ENCODE data around the gene NAV2. TPM values are rescaled to one million over a fixed set of nuclear protein-coding genes. Genes with fewer than 3 reads are reported as not detected.

Gene NAV2
- total RNA-seq, 4 donors from 2014 or later, result 9.6 to 40.0 (median 23.1) TPM

DNA sequence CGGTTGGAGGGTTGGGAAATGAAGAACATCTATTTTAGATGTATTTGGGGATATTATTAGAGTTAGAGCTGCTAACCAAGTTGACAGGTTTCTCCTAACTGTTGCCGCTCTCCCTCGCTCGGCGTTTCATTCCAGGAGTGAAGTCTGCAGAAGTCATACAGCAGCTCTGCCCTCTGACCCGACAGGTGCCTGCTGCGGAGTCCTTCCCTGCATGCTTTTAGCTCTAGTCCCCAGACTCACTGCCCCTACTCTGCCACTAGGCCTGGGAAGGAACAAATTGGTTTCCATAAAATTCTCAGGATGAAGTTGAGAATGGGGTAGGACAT is 322.7 kb downstream of the NAV2 start:
- H3K27ac ChIP-seq, result no peak overlapping the region

DNA sequence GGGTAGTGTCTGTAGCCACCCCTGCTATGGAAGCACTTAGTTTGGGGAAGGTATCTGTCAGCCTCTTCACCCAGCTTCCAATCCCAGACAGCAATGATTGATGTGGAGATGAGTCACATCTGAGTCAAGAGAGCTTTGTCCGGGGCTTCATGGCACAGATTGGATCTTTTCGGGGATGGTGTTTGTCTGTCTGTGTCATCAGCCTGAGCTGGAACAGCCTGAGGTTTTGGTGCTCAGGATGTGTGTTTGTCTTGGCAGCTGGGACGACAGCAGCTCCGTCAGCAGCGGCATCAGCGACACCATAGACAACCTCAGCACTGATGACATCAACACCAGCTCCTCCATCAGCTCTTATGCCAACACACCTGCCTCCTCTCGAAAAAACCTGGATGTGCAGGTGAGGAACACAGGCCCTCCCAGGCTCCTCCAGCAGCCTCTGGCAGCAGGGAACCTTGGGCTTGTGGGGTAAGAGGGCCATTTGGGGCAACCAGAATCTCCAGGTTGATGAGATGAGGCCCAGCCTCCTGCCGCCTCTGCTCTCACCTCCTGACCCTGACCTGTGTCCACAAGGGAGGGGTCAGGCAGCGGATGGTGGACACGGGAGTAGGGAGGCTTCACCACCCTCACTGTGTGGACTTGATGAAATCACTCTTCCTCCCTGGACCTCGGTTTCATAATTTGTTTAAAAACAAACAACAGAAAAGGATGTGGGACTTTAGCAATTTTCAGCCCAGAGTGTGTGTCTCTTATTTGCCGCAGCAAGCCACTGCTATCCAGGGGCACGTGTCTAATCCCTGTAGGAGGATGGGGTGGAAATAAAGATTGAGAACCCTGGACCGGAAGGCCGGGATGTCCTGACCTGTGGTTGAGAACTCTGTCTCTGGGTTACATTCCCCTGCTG is 323.3 kb downstream of the NAV2 start:
- no peak overlapping the region for H3K4me3 ChIP-seq
- no peak for DNase-seq
- intact Hi-C loops (cut with DNase I; ENCODE audit: low total_unique reads), result no loop called here
- H3K27ac ChIP-seq, result no peak overlapping the region
- no peaks in the 10 kb centered on the region for H3K9me3 ChIP-seq
- peaks cover 0 to 6% (median 0%) of the 10 kb centered on the region in 4 donors for H3K4me1 ChIP-seq
- 62 to 76% methylated on average over 5 to 15 of the region's 15 CpGs for WGBS, 2 donors (ENCODE audit: low coverage in 1 of 2)
- no peak for TF ChIP-seq POLR2AphosphoS5 (IDR thresholded peaks at IDR 0.05)
- TF ChIP-seq, protein P1, sequence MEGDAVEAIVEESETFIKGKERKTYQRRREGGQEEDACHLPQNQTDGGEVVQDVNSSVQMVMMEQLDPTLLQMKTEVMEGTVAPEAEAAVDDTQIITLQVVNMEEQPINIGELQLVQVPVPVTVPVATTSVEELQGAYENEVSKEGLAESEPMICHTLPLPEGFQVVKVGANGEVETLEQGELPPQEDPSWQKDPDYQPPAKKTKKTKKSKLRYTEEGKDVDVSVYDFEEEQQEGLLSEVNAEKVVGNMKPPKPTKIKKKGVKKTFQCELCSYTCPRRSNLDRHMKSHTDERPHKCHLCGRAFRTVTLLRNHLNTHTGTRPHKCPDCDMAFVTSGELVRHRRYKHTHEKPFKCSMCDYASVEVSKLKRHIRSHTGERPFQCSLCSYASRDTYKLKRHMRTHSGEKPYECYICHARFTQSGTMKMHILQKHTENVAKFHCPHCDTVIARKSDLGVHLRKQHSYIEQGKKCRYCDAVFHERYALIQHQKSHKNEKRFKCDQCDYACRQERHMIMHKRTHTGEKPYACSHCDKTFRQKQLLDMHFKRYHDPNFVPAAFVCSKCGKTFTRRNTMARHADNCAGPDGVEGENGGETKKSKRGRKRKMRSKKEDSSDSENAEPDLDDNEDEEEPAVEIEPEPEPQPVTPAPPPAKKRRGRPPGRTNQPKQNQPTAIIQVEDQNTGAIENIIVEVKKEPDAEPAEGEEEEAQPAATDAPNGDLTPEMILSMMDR (IDR thresholded peaks at IDR 0.05), result no peak
- TF ChIP-seq EP300 (IDR thresholded peaks at IDR 0.05; ENCODE audit: low read depth), result no peak
- no peak for TF ChIP-seq POLR2A (IDR thresholded peaks at IDR 0.05)
- in situ Hi-C loops (cut with MboI; ENCODE audit: low pct_ligation_motif_present in 1 of 4, low pct_unique_long_range_greater_than_20kb in 1 of 4, low sequenced_read_pairs in 3 of 4), result no loop called here
- no peaks in the 10 kb centered on the region for H3K36me3 ChIP-seq
- no peaks in the 10 kb centered on the region for H3K27me3 ChIP-seq

More for the DNA sequence above, 322.7 kb downstream of the NAV2 start:
- DNase-seq, result no peak
- in situ Hi-C loops (cut with MboI; ENCODE audit: low pct_ligation_motif_present in 1 of 4, low pct_unique_long_range_greater_than_20kb in 1 of 4, low sequenced_read_pairs in 3 of 4), result no loop called here
- Histone ChIP-seq H3K4me1 (peaks cover 0 to 7% (median 0%) of the 10 kb centered on the region in 4 donors), H3K27me3 (no peaks in the 10 kb centered on the region), H3K4me3 (no peak overlapping the region), H3K36me3 (no peaks in the 10 kb centered on the region), H3K9me3 (no peaks in the 10 kb centered on the region)
- 90 to 100% methylated on average over 1 to 7 of the region's 7 CpGs for WGBS, 2 donors (ENCODE audit: low coverage in 1 of 2)
- TF ChIP-seq, protein P1 (IDR thresholded peaks at IDR 0.05), result no peak
- TF ChIP-seq EP300 (IDR thresholded peaks at IDR 0.05; ENCODE audit: low read depth), result no peak
- no peak for TF ChIP-seq POLR2AphosphoS5 (IDR thresholded peaks at IDR 0.05)
- no peak for TF ChIP-seq POLR2A (IDR thresholded peaks at IDR 0.05)
- intact Hi-C loops (cut with DNase I; ENCODE audit: low total_unique reads), result no loop called here

GRCh38 chr11:20036626-20037335 is 324.1 kb downstream of the NAV2 start:
- intact Hi-C loops (cut with DNase I; ENCODE audit: low total_unique reads) (no loop called here), in situ Hi-C loops (cut with MboI; ENCODE audit: low pct_ligation_motif_present in 1 of 4, low pct_unique_long_range_greater_than_20kb in 1 of 4, low sequenced_read_pairs in 3 of 4) (no loop called here)
- Histone ChIP-seq H3K27me3 (no peaks in the 10 kb centered on the region), H3K4me1 (no peaks in the 10 kb centered on the region), H3K9me3 (no peaks in the 10 kb centered on the region), H3K4me3 (no peak overlapping the region), H3K27ac (no peak overlapping the region), H3K36me3 (no peaks in the 10 kb centered on the region)
- WGBS, 2 donors (ENCODE audit: low coverage in 1 of 2), result 80 to 100% methylated on average over 2 to 8 of the region's 8 CpGs
- DNase-seq, result no peak
- TF ChIP-seq POLR2AphosphoS5 (IDR thresholded peaks at IDR 0.05) (no peak), POLR2A (IDR thresholded peaks at IDR 0.05) (no peak), EP300 (IDR thresholded peaks at IDR 0.05; ENCODE audit: low read depth) (no peak)
- TF ChIP-seq, protein P1 (IDR thresholded peaks at IDR 0.05), result no peak

DNA sequence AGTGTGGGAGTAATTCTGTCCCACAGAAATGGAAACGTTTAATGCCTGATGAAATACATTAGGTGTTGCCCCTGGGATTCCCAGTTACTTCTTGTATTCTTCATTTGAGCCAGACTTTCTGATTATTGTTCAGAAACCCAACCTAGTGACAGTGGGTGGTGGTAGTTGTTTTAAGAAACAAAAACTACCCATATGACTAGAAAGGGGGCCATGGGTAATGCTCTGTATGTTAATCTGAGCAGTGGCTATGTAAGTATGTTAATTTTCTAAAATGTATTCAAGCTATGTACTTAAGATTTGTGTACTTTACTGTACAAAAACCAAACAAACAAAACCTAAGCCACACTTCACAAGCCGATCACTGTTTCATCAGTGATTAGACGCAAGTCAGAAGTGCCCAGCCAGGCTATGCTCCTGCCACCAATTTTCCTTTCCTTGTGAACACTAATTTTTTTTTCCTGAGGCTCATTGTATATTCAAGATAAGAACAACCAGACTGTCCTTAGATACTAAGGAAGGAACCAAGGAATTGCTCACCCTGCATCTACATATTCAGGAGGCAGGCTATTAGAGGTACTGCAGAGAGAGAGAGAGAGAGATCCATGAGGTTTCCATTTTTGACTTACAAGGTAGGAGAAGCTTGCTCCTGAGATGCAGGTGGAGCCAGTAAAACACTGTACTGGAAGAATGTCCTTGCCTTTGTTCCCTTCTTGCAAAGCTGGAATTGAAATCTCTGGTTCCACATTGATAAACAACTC is 324.9 kb downstream of the NAV2 start:
- 69 to 70% methylated on average over 3 of the region's 3 CpGs for WGBS, 2 donors (ENCODE audit: low coverage in 1 of 2)
- H3K4me3 ChIP-seq, result no peak overlapping the region
- DNase-seq, result no peak
- no peaks in the 10 kb centered on the region for H3K4me1 ChIP-seq
- no peaks in the 10 kb centered on the region for H3K9me3 ChIP-seq
- H3K36me3 ChIP-seq, result no peaks in the 10 kb centered on the region
- no peaks in the 10 kb centered on the region for H3K27me3 ChIP-seq
- TF ChIP-seq POLR2A (IDR thresholded peaks at IDR 0.05) (no peak), EP300 (IDR thresholded peaks at IDR 0.05; ENCODE audit: low read depth) (no peak), POLR2AphosphoS5 (IDR thresholded peaks at IDR 0.05) (no peak)
- TF ChIP-seq, protein P1 (IDR thresholded peaks at IDR 0.05), result no peak
- intact Hi-C loops (cut with DNase I; ENCODE audit: low total_unique reads), result no loop called here
- no peak overlapping the region for H3K27ac ChIP-seq
- in situ Hi-C loops (cut with MboI; ENCODE audit: low pct_ligation_motif_present in 1 of 4, low pct_unique_long_range_greater_than_20kb in 1 of 4, low sequenced_read_pairs in 3 of 4), result no loop called here

Measured in transverse colon (tissue), 4 donors.